PFSK-1 (cell line): ENCODE data around the gene LHPP.

Experiments
- FOXP2 ChIP-seq: optimal IDR thresholded peaks from 2 replicates; pipeline ENCODE3; 2011; ENCODE audit warnings: borderline replicate concordance, control low read depth, inconsistent platforms; ENCODE audit not compliant: insufficient read depth; ENCODE audit errors: extremely low read length, extremely low read depth
- POLR2AphosphoS5 ChIP-seq: IDR thresholded peaks from 2 replicates; pipeline ENCODE4 v1.6.1; 2012; ENCODE audit warnings: low read depth, mild to moderate bottlenecking, control low read depth, low read length, moderate library complexity
- SIN3A ChIP-seq: IDR thresholded peaks from 2 replicates; pipeline ENCODE4 v1.6.1; 2012; ENCODE audit warnings: mild to moderate bottlenecking, low read length, moderate library complexity, borderline replicate concordance; ENCODE audit not compliant: insufficient read depth
- TAF1 ChIP-seq: IDR thresholded peaks from 2 replicates; pipeline ENCODE4 v1.6.1; 2012; ENCODE audit warnings: low read length, control low read depth, borderline replicate concordance; ENCODE audit not compliant: insufficient read depth
- TF ChIP-seq, protein P1 (sequence below), 2 experiments: IDR thresholded peaks; 2 replicates each; pipeline versions ENCODE4 v1.6.1 to v1.8.0; 2011 to 2012; ENCODE audit warnings: low read depth in 2 of 2, low read length in 2 of 2, control low read depth in 1 of 2, inconsistent platforms in 1 of 2, mild to moderate bottlenecking in 1 of 2, moderate library complexity in 1 of 2; ENCODE audit not compliant: insufficient read depth in 1 of 2

LHPP gene

DNA sequence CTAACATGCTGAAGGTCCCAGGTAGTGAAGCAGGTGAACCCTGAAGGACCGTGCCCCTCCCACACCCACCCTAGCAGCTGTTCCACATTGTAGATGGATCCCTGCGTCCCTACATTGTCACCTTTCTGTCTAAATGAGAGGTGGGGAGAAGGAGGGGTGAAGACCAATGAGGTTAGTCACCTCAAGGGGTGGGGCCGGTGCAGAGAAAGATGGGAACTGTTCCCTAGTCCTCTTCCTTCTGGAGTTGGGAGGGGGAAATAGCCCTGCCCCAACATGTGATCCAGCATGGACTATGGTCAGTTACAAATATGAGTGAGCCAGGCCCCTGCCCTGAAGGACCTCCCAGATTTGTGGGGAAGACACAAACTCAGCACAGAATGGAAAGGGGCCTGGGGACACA lies 124.5 kb downstream of the LHPP start:
- TF ChIP-seq TAF1, result no peak
- TF ChIP-seq SIN3A, result no peak
- no peak for TF ChIP-seq POLR2AphosphoS5
- TF ChIP-seq FOXP2, result no peak
- TF ChIP-seq, protein P1, sequence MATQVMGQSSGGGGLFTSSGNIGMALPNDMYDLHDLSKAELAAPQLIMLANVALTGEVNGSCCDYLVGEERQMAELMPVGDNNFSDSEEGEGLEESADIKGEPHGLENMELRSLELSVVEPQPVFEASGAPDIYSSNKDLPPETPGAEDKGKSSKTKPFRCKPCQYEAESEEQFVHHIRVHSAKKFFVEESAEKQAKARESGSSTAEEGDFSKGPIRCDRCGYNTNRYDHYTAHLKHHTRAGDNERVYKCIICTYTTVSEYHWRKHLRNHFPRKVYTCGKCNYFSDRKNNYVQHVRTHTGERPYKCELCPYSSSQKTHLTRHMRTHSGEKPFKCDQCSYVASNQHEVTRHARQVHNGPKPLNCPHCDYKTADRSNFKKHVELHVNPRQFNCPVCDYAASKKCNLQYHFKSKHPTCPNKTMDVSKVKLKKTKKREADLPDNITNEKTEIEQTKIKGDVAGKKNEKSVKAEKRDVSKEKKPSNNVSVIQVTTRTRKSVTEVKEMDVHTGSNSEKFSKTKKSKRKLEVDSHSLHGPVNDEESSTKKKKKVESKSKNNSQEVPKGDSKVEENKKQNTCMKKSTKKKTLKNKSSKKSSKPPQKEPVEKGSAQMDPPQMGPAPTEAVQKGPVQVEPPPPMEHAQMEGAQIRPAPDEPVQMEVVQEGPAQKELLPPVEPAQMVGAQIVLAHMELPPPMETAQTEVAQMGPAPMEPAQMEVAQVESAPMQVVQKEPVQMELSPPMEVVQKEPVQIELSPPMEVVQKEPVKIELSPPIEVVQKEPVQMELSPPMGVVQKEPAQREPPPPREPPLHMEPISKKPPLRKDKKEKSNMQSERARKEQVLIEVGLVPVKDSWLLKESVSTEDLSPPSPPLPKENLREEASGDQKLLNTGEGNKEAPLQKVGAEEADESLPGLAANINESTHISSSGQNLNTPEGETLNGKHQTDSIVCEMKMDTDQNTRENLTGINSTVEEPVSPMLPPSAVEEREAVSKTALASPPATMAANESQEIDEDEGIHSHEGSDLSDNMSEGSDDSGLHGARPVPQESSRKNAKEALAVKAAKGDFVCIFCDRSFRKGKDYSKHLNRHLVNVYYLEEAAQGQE (IDR thresholded peaks at IDR 0.05; ENCODE audit: insufficient read depth in 1 of 2, low read depth in 2 of 2, low read length in 2 of 2), result no peak

DNA sequence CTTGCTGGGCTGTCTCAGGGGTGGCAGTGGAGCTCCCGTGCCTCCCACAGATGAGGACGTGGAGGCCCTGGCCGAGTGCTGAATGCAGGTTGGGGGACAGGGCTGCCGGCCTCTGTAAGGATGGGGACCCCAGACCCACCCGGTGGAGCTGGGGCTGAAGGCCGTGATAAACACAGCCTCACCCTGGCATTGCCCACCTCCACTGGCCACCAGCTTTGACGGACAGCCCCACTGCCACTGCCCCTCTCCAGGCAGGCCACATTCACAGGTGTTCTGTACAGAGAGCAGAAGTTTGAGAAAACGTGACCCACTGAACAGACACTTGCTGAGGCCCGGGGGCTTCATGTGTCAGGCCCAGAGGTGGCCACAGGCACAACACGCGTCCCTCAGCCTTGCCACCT lies 126.2 kb downstream of the LHPP start:
- TF ChIP-seq SIN3A, result no peak
- TF ChIP-seq TAF1, result no peak
- no peak for TF ChIP-seq POLR2AphosphoS5
- TF ChIP-seq FOXP2, result no peak
- TF ChIP-seq, protein P1 (IDR thresholded peaks at IDR 0.05; ENCODE audit: insufficient read depth in 1 of 2, low read depth in 2 of 2, low read length in 2 of 2), result no peak

DNA sequence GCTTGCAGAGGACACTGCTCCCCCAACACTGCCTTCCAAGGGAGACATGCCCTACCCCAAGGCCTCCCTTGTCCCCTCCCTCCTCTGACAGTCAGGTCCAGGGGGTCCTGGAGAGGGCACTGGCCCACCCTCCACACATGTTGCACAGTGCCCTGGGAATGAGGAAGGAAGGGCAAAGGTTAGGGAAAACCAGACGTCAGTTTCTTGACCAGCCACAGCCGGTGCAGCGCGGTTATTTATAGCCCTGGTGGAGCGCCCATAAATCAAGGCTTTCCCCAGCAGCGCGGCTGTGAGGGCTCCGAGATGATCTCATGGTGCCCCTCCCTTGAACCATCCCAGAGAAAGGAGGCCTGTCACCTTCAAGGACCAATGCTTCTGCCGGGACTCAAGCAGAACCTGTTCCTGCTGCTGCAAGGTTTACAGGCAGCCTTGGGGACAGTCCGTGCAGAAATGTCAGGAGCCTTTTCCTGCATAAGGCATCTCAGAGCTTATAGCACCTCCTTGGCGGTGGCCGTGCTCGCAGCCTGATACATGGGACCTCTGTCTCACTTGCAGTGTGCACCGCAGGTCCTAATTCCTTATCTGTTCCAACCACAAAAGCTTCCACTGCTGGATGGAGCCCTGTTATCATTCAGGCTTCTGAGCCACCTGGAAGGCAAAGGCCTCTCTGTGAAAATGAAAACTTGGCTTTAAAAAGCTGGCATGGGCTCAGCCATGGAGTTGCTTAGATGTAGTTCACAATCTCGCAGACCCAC lies 127.3 kb downstream of the LHPP start:
- TF ChIP-seq TAF1, result no peak
- no peak for TF ChIP-seq SIN3A
- TF ChIP-seq POLR2AphosphoS5, result no peak
- TF ChIP-seq, protein P1 (IDR thresholded peaks at IDR 0.05; ENCODE audit: insufficient read depth in 1 of 2, low read depth in 2 of 2, low read length in 2 of 2), result no peak
- no peak for TF ChIP-seq FOXP2

DNA sequence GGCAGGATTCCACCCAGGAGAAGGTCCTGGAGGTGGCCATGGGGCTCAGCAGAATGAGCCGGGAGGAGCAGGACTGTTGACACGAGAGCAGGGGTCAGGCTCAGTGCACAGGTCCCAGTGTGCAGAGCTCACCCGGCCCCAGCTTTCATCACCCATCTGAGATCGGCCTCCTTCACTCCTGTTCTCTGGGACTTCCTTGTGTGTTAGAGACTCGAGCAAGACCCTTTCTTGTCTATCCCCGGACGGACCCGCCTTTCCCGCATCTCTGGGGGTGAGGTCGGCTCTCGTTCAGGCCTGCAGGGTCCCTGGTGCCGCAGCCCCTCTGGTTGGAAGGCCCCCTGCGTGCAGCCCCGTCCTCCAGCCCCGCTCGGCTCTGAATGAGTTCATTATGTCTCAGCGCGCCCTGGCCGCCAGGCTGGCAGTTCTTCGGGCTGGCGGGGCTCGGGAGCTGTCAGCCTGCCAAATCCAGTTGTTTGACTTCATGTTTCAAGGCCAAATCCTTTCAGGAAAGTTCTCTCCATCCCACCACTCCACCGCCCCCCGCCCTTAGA lies 127.9 kb downstream of the LHPP start:
- TF ChIP-seq SIN3A, result no peak
- TF ChIP-seq TAF1, result no peak
- TF ChIP-seq, protein P1 (IDR thresholded peaks at IDR 0.05; ENCODE audit: insufficient read depth in 1 of 2, low read depth in 2 of 2, low read length in 2 of 2), result no peak
- TF ChIP-seq FOXP2, result no peak
- no peak for TF ChIP-seq POLR2AphosphoS5
